Fibroblast of skin of back (primary cell): ENCODE data around the gene PLSCR1.
A peak's percentile ranks its signal among the peaks of the same experiment; 100 is the strongest.
"Not testable (repeated sequence)": the region's sequence is repeated elsewhere in the genome, so short reads cannot be mapped to it uniquely, and the experiment has no call there.

ENCODE experiments used
- DNase-seq: peaks from one replicate; pipeline ENCODE4 v3.0.0-alpha.2; 2013

The PLSCR1 gene

GRCh38 chr3:146550070-146550615 is 5.7 kb upstream of the PLSCR1 start:
- DNase-seq: no peak

DNA sequence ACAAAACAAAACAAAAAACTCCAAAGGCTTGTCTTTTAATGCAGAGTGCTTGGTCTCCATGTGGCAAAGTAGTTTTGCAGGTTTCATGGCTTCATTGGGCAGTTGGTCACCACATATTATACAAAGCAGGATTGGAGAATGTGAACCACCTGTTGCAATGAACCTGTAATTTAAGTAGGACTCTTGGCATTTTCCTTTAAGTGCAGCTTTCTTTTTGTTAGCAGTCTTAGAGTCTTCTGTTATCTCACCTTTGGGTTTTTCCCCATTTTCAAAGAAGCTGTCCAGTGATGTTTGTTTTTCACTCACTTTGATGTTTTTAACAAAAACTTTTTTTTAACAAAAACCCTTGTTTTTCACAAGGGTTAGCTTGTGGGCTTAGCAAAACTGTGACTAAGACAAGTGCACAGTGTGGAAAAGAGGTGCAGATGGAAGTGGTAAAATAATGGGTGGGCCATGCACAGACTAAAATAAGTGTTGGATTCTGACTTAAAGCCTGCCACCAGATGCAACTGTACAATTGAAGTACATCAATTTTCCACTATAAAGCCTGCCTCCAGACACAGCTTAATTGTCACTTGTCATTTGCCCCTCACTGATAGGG is 2.9 kb upstream of the PLSCR1 start:
- DNase-seq: no peak

DNA sequence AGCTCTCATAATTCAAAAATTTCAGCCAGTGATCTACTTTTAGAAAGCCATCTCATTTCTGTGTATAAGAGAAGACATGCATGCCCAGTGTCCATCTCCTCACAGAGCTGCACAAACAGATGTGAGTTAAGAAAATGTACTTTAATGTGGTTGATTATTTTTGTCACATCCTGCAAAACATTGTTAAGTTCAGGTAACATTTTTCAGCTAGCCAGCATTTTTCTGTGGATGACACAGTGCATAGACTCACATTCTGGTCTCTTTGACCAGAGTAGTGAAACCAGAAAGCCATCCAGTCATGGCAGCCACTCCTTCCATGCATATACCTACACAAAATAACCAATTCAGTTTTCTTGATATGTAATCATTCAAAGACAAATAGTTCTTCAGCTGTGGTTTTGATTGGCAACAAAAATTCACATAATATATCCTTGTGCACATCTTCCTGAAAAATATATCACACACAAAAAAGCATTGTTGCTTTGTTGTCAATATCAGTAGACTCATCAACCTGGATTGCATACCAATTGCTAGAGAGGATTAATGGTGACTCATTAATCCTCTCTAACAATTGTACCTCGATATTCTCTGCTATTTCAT is 2.1 kb upstream of the PLSCR1 start:
- DNase-seq: no peak

DNA sequence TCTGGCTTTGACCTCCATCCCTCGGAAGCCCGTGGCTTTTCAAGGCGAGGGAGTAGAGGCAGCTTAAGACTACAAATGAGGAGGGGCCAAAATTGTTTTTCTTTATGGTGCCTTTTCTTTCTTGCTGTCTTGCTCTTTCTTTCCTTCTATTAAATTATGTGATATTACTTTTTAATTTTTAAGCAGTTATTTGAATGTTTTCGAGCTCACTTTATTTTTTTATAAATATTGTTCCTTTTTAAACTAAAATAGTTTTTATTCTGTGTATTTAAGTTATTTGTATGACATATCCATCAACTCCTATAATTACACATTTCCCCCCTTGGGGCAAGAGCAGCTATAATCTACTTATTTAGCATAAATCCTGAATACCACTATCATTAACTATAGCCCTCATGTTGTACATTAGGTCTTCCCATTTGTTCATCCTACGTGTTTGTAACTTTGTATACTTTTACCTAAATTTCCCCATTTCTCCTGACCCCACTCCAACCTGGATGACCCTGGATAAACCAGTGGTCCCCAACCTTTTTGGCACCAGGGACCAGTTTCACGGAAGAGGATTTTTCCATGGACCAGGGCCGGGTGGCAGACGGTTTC is 622 bp upstream of the PLSCR1 start:
- no peak for DNase-seq

GRCh38 chr3:146543461-146544001 is 876 bp downstream of the PLSCR1 start:
- peak; percentile 20 for DNase-seq

GRCh38 chr3:146542978-146543377 is 1.4 kb downstream of the PLSCR1 start:
- DNase-seq: no peak

GRCh38 chr3:146542179-146542578 is 2.2 kb downstream of the PLSCR1 start:
- DNase-seq: no peak

DNA sequence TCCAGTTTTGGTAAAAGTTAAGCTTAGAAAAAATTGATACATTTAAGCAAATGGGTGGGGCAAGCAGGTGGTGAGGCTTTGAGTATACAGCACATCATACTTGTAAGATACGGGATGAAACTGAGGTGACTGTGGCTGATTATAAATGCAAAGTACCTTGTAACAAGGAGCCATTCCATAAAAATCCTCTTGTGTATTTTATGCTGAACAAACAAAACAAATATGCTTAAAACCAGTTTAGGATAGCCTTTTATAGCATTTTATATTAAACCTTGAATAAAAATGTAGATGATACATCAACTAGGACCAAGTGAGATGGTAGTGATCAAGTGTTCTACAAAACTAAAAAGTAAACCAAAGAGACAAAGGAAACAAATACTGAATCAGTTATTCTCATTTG is 3.4 kb downstream of the PLSCR1 start:
- DNase-seq: no peak

- no peak for DNase-seq
Measured at GRCh38 chr3:146540236-146540635, 4.2 kb downstream of the PLSCR1 start.

- no peak for DNase-seq
Measured at GRCh38 chr3:146539315-146539714, 5.1 kb downstream of the PLSCR1 start.

DNA sequence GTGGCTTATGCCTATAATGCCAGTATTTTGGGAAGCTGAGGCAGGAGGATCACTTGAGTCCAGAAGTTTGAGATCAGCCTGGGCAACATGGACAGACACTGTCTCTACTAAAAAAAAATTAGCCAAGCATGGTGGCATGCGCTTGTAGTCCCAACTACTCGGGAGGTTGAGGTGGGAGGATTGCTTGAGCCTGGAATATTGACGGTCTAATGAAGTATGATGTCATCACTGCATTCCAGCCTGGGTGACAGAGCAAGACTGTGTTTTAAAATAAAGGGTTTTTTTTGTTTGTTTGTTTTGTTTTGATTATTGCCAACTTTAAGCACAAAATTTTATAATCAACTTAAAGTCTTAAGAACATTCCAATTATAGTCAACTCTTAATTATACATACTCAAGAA is 6.8 kb downstream of the PLSCR1 start:
- no peak for DNase-seq

DNA sequence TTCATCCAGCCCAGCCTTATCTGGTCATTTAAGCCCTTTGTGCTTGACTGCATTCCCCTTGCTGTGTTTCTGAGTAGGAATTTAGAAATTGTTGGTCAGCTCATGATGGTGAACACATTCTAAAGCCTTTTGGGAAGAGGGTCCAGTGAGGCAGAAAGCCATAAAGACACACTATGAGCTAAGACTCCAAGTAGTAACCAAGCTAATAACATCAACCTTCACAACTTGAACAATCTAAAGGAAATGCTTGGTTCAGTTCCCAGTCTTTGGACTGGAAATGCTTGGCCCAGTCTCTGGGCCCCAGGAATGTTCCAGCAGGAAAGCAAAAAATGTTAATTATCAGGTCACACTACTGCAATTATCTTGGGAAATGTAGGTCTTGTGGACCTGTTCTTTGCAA is 7.7 kb downstream of the PLSCR1 start:
- DNase-seq: no peak

- DNase-seq: no peak
Measured at GRCh38 chr3:146532406-146532805, 12.0 kb downstream of the PLSCR1 start.

GRCh38 chr3:146530609-146531008 is 13.8 kb downstream of the PLSCR1 start:
- no peak for DNase-seq

DNA sequence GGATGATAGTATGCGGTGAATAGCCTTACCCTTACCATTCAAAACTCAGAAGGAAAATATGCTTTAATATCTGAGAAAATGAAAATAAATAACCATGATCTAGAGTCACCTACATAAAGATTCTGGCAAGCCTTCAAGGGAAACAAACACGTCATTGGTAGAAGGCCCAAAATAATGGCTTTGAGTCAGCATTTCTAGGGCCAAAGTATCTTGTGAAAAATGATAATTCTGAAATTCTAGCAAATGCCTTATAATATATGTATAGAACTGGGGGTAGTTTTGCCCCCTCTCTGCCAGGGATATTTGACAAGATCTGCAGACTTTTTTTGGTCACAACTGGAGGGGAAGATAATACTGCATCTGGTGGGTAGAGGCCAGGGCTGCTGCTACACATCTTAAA is 15.4 kb downstream of the PLSCR1 start:
- no peak for DNase-seq

DNA sequence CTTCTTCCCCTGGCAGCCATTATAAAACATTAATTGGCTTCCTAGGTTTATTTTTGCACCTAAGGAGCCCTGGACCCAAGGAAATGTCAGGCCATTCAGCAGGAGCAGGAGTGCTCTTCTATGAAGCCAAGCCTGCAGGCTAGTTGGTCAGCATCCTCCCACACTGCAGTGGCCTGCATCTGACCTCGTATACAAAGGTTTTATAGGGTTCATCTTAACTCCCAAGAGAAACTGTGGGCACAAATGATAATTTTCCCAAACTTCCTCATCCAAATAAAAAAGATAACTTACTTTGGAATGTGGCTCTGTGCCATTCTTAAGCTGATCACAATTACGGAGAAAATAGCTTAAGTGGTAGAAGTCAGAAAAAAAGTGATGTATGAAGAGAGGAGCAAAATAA is 19.4 kb downstream of the PLSCR1 start:
- no peak for DNase-seq

DNA sequence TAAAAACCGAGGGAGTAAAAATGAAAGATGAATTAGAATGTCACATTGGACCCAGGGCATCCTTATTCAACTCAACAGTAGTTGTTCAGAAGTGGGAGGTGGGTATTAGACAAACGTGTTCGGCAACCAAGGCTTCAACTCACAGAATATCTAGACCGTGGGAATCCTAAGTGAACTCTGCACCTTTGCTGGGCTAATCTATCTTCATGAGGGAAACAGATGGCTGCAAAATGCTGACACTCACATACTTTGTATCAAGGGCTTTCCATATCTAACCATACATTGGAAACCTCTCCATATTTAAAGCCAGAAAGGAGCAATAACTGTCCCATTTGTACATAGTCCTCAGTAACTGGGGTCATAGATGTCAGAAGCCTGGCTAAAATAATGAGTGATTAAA is 20.9 kb downstream of the PLSCR1 start:
- no peak for DNase-seq

GRCh38 chr3:146522174-146523158 is 21.9 kb downstream of the PLSCR1 start:
- DNase-seq: not testable (repeated sequence)

DNA sequence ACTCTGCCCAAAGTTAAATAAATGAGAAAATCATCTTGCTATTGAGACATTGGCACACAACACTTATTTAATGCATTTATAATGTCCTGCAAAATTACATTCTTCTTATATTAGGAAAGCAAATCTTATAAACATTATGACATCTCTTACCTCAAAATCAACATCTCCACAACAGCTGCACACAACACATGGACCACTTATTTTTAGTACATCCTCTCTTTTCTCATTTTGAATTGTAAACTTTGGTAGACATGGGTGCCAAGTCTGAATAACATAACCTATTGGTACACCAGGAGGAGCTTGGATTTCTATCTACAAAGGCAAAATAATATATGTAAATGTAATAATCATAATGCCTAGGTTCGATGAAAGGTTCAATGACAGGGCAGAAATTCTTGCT is 23.0 kb downstream of the PLSCR1 start:
- no peak for DNase-seq

GRCh38 chr3:146519810-146520209 is 24.6 kb downstream of the PLSCR1 start:
- DNase-seq: no peak

DNA sequence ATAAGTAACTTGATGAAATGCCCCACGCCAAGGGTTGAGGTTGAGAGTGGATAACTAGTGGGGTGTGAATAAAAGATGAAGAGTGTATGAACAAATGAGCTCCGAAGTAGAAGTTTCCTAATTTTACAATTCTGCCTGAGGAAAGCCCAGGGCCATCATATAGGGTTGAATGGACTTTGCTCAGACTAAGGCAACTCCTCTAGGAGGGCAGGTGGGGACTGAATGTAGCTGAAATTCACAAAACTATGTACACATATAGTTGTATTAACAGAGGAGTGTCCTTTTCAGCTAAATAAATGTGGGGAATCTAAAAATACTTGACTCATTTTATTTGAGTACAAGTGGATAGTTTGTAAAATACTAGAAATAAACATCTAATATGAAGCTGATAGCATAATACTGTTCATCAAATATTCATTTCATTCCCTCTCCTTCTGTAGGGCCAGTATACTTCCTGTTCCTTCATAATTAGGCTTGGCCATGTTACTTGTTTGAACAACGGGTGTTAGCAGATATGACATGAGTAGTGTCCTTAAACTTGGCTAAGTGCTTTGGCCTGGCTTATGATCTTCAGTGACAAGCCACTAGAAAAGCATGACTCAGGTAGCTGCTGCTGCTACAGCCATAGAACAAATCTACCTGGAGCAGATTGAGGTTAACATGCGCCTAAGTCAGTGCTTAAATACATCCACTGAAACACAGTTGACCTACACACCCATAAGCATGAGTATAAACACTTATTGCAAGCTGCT is 26.5 kb downstream of the PLSCR1 start:
- no peak for DNase-seq
